HS-5 (cell line): ENCODE results near the gene NINL.

Source experiments
- DNase-seq: peaks from one replicate; pipeline ENCODE4 v3.0.0-alpha.2; 2012; ENCODE audit warnings: low read depth

NINL gene

DNA sequence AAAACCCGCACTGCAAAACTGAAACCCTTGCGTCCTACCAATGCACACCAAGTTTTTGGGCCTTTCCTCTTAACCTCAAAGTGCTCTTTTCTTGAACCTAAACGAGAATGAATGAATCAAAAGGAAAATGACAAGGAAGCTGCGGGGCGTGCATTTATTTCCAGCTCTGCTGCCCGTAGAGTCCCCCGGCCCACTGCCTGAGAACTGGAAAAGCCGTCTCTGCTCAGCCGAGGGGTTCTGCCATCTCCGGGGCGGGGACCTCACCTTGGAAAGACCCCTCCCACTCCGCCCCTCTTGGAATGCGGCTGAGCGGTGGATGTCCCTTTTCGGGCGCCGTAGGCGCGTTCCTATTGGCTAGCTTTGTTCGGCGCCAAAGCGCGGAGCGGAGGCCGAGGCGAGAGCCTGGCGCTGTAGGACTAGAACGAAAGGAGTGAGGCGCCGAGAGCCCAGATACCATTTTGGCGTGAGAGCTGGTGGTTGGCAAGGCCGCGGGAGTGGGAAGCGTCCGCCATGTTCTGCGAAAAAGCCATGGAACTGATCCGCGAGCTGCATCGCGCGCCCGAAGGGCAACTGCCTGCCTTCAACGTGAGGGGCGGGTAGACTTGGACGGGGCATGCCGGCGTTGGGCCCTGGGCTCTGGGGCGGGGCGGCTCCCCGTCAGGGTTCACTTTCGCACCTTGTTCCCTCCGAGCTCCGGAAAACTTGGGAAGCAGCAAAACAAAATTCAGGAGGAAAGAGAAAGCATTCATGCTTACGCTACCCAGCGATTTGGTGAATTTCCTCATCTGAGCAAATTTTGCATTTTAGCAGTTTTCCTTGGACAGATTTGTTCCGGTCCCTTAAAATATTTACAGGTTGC, 177.8 kb downstream of the NINL start, which contains the start of gene GINS1:
GINS1 (plus strand) TSS at position 363 of the 859 bp plus-strand sequence; CDS start at position 511, 148 bp downstream.
- DNase-seq: peak; percentile 80
